Thymus (tissue), 11 donors: Measurements from ENCODE around the gene FHIT. TPM values are rescaled to one million over a fixed set of nuclear protein-coding genes. Genes with fewer than 3 reads are reported as not detected.

ENCODE experiments used
- DNase-seq, 9 donors: peaks; one replicate each; pipeline ENCODE4 v3.0.0-alpha.2; 2013; ENCODE audit warnings: low spot score in 9 of 9, low read depth in 6 of 9, missing footprints in 1 of 9
- H3K27ac ChIP-seq, 2 donors: one replicate each; pipeline ENCODE4 v1.5.1; 2013; ENCODE audit warnings: control low read depth in 1 of 2, low read depth in 1 of 2, low read length in 1 of 2, mild to moderate bottlenecking in 1 of 2, moderate library complexity in 1 of 2
- H3K27me3 ChIP-seq, 2 donors: one replicate each; pipeline ENCODE4 v1.5.1; 2013; ENCODE audit warnings: low read length in 1 of 2; ENCODE audit not compliant: control insufficient read depth in 2 of 2, insufficient read depth in 1 of 2
- H3K36me3 ChIP-seq, 2 donors: one replicate each; pipeline ENCODE4 v1.5.1; 2013; ENCODE audit warnings: low read length in 1 of 2, mild to moderate bottlenecking in 1 of 2, moderate library complexity in 1 of 2; ENCODE audit not compliant: control insufficient read depth in 2 of 2, insufficient read depth in 2 of 2
- H3K4me1 ChIP-seq, 2 donors: one replicate each; pipeline ENCODE4 v1.5.1; 2013; ENCODE audit warnings: low read length in 2 of 2; ENCODE audit not compliant: control insufficient read depth in 2 of 2, insufficient read depth in 2 of 2
- H3K4me3 ChIP-seq, 2 donors: one replicate each; pipeline ENCODE4 v1.5.1; 2013; ENCODE audit warnings: low read length in 2 of 2, control low read depth in 1 of 2, mild to moderate bottlenecking in 1 of 2
- H3K9me3 ChIP-seq, 2 donors: one replicate each; pipeline ENCODE4 v1.5.1; 2013; ENCODE audit warnings: low read length in 1 of 2, mild to moderate bottlenecking in 1 of 2; ENCODE audit not compliant: control insufficient read depth in 2 of 2, insufficient read depth in 1 of 2
- WGBS: extraction: QIAGEN DNeasy Blood & Tissue Kit; methylation state at CpG from one replicate; pipeline ENCODE4 v1.1.7; 2013; 5-methylcytosine and 5-hydroxymethylcytosine counted together
- polyA plus RNA-seq: library from polyadenylated mRNA; stranded (reverse); fragments of 200-250 nt; gene quantifications from one replicate; pipeline ENCODE4 v1.2.3, GENCODE V29; 2013
- total RNA-seq: library from RNA; stranded (reverse); fragments of 120-200 nt; gene quantifications from one replicate; pipeline ENCODE4 v1.2.4, GENCODE V29; 2013
- donor health status: healthy.

FHIT gene
- total and polyA plus RNA-seq, 2 donors = 9.2 to 13.2 TPM

DNA sequence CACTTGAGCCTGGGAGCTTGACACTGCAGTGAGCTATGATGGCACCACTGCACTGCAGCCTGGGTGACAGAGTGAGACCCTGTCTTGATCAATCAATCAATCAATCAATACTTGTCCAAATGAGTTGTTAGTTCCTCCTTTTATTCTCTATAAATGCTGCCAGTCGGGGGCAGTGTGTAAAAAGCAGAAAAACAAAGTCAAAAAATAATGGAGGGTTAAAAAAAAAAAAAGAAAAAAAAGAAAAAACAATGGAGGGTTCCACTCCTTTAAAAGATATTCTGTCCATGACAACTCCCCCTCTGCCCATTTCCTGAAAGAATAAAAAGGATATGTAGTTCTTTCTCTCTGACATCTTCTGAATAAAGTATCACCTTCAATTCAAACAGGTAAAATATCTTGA lies 1068.6 kb downstream of the FHIT start:
- Histone ChIP-seq H3K27me3 (no peaks in the 10 kb centered on the region), H3K4me1 (no peaks in the 10 kb centered on the region), H3K9me3 (no peaks in the 10 kb centered on the region), H3K4me3 (no peak overlapping the region), H3K36me3 (no peaks in the 10 kb centered on the region), H3K27ac (no peak overlapping the region)
- 84% methylated on average over 1 of the region's 1 CpG for WGBS
- no peak for DNase-seq

DNA sequence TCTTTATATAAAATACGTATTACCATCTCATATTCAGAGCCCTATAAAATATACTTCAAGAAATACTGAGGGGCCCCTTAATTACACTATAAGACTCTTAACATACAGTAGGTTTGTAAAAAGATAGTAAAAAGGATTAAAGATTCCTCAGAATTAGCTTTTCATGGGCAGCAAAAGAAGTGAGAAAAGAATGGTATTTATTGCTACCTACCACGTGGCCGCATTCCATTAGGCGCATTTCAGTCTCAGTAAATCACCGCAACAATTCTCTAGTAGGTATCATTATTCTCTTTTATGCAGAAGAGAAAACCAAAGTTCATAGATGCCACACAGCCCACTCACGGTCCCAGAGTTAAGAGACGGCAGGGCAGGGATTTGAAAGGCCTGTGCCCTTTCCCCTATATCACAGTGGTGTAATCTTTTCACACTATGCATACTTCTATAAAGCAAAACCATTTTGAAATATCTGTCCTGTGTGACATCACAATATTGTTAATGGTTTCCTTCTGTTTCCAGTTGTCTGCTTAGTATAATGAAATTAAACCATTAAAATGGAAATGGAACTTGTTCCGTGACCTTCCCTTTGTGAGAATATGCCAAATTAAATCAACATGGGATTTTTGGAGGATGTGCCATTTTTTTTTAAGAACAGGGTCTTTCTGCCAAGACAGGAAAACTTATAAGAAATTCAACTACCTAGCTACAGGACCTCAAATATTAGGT lies 1072.2 kb downstream of the FHIT start:
- Histone ChIP-seq H3K36me3 (no peaks in the 10 kb centered on the region), H3K27me3 (no peaks in the 10 kb centered on the region), H3K4me3 (no peak overlapping the region), H3K27ac (no peak overlapping the region), H3K9me3 (no peaks in the 10 kb centered on the region), H3K4me1 (no peaks in the 10 kb centered on the region)
- WGBS = 96% methylated on average over 8 of the region's 8 CpGs
- DNase-seq = no peak

DNA sequence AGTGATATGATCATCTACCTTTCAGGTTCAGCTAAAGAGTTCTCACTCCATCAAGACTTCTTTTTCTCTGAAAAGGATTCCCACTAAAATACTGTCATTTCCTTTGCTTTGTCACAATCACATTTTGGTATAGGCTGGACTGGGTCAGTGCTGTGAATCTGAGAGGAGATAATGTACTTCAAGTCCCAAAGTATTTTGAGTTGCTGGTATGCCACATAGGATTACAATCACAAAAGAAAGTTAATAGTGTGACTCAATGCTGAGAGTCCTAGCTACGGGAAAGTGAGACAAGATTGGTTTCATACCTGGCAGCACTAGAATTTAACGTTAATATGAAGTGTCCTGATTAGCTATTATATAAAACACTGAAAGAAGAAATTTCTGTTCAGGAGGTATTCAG lies 1073.5 kb downstream of the FHIT start:
- 97% methylated on average over 2 of the region's 2 CpGs for WGBS
- Histone ChIP-seq H3K36me3 (no peaks in the 10 kb centered on the region), H3K27me3 (no peaks in the 10 kb centered on the region), H3K27ac (no peak overlapping the region), H3K9me3 (no peaks in the 10 kb centered on the region), H3K4me1 (no peaks in the 10 kb centered on the region), H3K4me3 (no peak overlapping the region)
- no peak for DNase-seq

DNA sequence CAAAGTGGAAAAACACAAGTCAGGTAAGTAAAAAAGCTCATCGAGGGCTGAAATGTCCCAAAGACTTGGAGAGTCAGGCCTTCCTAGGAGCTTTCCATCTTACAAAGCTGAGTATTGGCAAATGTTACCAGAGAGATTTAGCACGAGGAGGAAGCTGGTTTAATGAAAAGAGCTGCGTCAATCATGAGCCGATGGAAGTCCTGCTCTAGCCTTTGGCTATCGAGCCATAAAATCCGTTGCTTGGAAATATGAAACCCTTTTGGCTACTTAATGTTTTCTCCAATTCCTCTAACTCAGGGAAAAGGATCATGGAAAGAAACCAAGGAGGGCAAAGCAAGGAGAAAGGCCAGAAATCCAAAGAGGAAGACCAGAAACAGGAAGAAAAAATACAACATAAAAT lies 1074.6 kb downstream of the FHIT start:
- 96% methylated on average over 6 of the region's 6 CpGs for WGBS
- H3K9me3 ChIP-seq = no peaks in the 10 kb centered on the region
- H3K4me3 ChIP-seq = no peak overlapping the region
- H3K36me3 ChIP-seq = no peaks in the 10 kb centered on the region
- H3K4me1 ChIP-seq = no peaks in the 10 kb centered on the region
- DNase-seq = no peak
- H3K27ac ChIP-seq = no peak overlapping the region
- H3K27me3 ChIP-seq = no peaks in the 10 kb centered on the region

DNA sequence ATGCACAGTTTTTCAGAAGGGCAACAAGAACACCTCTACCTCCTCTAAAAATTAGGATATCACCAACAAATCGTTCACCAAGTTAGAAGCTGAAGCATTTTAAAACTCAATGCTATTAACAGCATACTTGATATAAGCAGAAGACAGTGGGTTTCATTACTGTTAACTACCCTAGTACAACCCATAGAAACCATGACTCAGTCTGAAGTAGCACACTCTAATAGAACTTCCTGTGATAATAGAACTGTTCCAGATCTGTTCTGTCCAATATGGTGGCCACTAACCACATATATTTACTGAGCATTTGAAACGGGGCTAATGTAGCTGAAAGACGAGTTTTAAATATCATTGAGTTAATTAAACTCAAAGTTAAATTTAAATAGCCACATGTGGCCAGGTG lies 1075.6 kb downstream of the FHIT start:
- no peak for DNase-seq
- H3K27me3 ChIP-seq = no peaks in the 10 kb centered on the region
- H3K4me1 ChIP-seq = no peaks in the 10 kb centered on the region
- H3K27ac ChIP-seq = no peak overlapping the region
- no peaks in the 10 kb centered on the region for H3K9me3 ChIP-seq
- H3K36me3 ChIP-seq = no peaks in the 10 kb centered on the region
- 96% methylated on average over 3 of the region's 3 CpGs for WGBS
- H3K4me3 ChIP-seq = no peak overlapping the region

DNA sequence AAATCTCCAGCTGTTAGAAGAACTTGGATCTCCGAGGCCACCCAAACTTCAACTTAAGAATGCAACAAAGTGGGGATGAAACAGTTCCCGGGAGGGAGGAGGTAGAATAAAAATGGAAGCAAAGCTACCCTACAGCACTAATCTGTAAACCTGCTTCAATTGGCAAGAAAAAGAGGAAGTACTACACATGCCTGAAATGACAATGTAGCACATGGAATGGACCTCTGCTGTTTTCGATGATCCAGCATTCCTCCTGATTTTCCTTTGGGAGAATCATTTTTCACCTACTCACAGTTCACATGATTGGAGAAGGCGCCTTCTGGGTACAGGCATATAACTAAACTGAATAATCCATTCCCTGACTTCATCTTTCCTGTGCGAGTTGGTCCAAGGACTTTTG lies 1081.5 kb downstream of the FHIT start:
- no peak overlapping the region for H3K27ac ChIP-seq
- no peaks in the 10 kb centered on the region for H3K9me3 ChIP-seq
- H3K27me3 ChIP-seq = no peaks in the 10 kb centered on the region
- H3K4me3 ChIP-seq = no peak overlapping the region
- H3K4me1 ChIP-seq = no peaks in the 10 kb centered on the region
- 98% methylated on average over 5 of the region's 5 CpGs for WGBS
- no peak for DNase-seq
- no peaks in the 10 kb centered on the region for H3K36me3 ChIP-seq

DNA sequence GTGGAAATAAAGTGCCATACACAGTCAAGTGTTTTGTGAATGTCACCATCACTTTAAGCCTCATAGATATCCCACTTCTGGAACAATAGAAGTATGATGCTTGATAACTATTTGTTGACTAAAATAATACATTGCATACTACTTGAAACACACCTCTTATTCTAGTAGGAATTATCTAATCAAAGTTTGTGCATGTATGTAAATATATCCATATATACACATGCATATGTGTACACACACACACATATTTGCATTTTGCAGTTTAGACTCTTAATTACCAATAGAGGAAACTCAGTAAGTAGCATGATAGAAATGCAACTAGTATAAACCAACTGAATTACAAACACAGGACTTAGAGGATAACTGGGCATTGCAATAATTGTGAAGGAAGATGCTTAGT lies 1084.1 kb downstream of the FHIT start:
- H3K4me1 ChIP-seq = peaks cover 0 to 17% of the 10 kb centered on the region in 2 donors
- H3K9me3 ChIP-seq = no peaks in the 10 kb centered on the region
- H3K4me3 ChIP-seq = no peak overlapping the region
- no peak for DNase-seq
- H3K36me3 ChIP-seq = no peaks in the 10 kb centered on the region
- H3K27me3 ChIP-seq = no peaks in the 10 kb centered on the region
- no peak overlapping the region for H3K27ac ChIP-seq

DNA sequence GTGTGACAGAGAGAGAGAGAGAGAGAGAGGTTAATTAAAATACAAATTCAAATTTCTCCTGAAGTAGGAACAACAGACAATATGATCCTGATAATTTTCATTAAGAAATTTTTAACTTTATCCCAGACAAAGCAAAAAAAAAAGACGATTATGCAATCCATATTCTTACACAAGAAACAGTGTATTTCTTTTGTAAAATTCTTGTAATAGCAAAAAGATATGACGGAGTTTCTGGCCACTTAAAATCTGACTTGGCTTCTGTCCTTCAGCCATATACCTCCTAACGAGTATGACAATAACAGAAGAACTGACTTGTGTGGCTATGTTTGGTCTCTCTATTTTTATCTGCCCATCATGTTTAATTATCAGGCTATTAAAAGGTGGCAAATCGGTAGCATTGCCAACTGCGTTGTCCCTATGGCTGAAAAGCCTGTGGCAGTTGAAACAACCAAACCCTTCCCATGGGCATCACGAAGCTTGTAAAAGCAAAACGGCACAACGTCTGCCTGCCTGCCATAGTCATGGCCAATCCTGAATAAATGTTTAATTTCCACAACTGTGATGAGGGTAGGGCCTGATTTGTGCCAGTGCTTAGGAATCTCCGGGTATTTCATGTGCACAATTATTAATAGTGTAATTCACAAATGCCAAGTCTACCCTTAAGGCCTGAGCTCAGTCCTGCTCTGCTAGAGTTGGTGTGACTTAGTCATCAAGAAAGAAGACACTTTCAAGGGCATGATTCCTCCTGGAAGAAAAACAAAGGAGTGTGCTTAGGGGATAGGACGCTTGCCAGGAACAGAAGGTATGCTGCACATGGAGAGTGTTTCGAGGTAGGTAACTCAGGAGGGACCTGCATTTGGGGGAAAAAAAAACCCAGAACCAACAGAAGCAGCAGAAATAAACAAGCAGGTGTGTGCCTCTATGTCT lies 1090.2 kb downstream of the FHIT start:
- Histone ChIP-seq H3K27me3 (no peaks in the 10 kb centered on the region), H3K36me3 (no peaks in the 10 kb centered on the region), H3K9me3 (no peaks in the 10 kb centered on the region), H3K4me1 (peaks cover 17 to 31% of the 10 kb centered on the region in 2 donors), H3K4me3 (no peak overlapping the region), H3K27ac (peak overlapping the region in 1 of 2 donors; percentile 84)
- DNase-seq = peak in 2 of 9 donors; percentile 35 to 44
- WGBS = 87% methylated on average over 11 of the region's 11 CpGs

DNA sequence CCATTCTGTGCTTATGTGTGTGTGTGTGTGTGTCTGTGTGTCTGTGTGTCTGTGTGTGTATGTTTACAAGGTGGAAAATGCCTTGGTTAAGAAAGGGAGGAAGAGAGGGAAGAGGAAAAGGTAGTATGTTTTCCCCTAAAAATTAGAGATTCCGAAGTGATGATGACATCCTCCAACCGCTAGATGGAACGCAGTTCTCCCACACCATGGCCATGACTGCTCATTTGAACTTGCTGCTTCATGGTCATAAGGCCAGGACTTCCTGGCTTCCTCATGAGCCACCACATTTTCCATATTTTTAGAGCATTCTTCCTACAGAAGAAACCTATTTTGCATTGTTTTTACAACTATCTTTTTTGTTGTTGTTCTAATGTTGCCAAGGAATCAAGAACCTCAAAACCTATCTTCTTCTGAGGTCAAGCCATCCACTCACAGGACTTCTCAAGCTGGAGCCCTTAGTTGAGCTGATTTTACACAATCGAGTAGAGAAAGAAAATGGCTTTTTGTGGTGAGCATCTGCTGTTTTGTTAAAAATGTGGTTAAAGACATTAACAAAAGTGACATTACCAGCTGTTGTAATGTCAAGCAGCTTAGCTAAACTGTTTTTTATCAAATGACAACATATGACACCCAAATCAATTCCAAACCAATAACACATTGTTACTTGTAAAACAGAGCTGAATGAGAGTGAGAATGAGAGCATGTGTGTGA lies 1091.0 kb downstream of the FHIT start:
- Histone ChIP-seq H3K9me3 (no peaks in the 10 kb centered on the region), H3K36me3 (no peaks in the 10 kb centered on the region), H3K4me1 (peaks cover 17 to 31% of the 10 kb centered on the region in 2 donors), H3K27me3 (no peaks in the 10 kb centered on the region), H3K27ac (peak overlapping the region in 1 of 2 donors; percentile 26), H3K4me3 (no peak overlapping the region)
- WGBS = 75% methylated on average over 4 of the region's 4 CpGs
- DNase-seq = peak in 1 of 9 donors; percentile 23
